Activated T-helper 2 cell treated with anti-CD3 and anti-CD28 coated beads, Interferon-gamma antibody, Interleukin-2, Interleukin-4, amounts not matched to agents 10 μg/mL and 5 μg/mL and 100 μg/mL, durations not matched to agents 14 hours and 24 hours and 36 hours (primary cell): ENCODE data around the gene SEL1L. TPM values are rescaled to one million over a fixed set of nuclear protein-coding genes. Genes with fewer than 3 reads are reported as not detected.

Source experiments
- DNase-seq: peaks from one replicate; pipeline ENCODE4 v3.0.0; 2021; ENCODE audit warnings: low spot score
- H3K27ac Mint-ChIP-seq: one replicate; pipeline ENCODE4 v1.8.0; 2021; ENCODE audit warnings: mixed read lengths
- H3K27me3 Mint-ChIP-seq: one replicate; pipeline ENCODE4 v1.8.0; 2021; ENCODE audit warnings: low read depth, mixed read lengths
- H3K36me3 Mint-ChIP-seq: one replicate; pipeline ENCODE4 v1.8.0; 2021; ENCODE audit warnings: low read depth, mixed read lengths
- H3K4me1 Mint-ChIP-seq: one replicate; pipeline ENCODE4 v1.8.0; 2021; ENCODE audit warnings: low read depth, mixed read lengths
- H3K4me3 Mint-ChIP-seq: one replicate; pipeline ENCODE4 v1.8.0; 2021; ENCODE audit warnings: low read depth, mild to moderate bottlenecking, moderate library complexity, mixed read lengths
- H3K9me3 Mint-ChIP-seq: one replicate; pipeline ENCODE4 v1.8.0; 2021; ENCODE audit warnings: mixed read lengths
- intact Hi-C: fragments of 100-400 bp; cut with micrococcal nuclease; formaldehyde crosslinking; loops from one replicate; pipeline ENCODE4 v1.15.1; 2023
- total RNA-seq: library from RNA; stranded (reverse); gene quantifications from 2 replicates; pipeline ENCODE4 v1.2.3, GENCODE V29; 2022

The SEL1L gene
- total RNA-seq: 51.7 and 52.6 TPM in 2 replicates

DNA sequence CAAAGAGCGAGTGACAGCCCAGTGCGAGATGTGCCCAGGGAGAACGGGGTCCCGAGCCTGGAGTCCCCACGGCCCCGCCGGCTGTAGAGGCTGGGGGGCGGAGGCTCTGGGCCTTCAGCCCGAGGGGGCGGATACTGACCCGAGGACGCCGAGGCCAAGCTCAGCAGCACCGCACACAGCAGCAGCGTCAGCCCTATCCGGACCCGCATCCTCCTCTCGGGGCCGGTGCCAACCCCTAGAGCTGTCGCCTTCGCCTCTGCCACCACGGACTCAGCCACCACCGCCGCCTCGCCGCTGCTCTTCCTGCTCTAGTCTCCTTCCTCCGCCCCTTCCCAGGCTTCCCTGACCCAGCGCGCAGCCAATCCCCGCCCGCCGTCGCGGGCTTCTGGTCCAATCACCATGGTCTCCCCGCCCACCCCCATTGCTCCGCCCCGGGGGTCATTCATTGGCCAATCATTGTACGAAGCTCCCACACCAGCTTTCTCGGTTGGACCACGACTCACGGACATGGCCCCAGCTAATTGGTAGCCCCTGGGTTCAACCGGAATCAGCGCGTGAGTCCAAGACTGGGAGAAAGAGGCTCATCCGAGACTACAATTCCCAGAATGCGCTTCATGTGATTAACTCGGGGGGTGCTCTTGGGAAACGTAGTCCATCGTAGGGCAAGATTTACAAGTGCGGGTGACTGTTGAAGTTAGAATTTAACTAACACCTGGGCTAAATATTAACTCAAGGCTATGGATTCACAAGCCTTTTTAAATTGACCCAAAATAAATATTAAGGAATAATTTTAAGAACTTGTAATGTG, at the start of gene SEL1L:
TSS of gene SEL1L (minus strand) at position 318 of the 808 bp plus-strand sequence. CDS start at position 209, 109 bp downstream.
- peak within 1 kb of the TSS; percentile 93 for H3K4me3 Mint-ChIP-seq
- H3K27ac Mint-ChIP-seq: peak within 1 kb of the TSS; percentile 83
- H3K4me1 Mint-ChIP-seq: peaks cover 36% of the 10 kb centered on the region
- DNase-seq: peak; percentile 99
- H3K27me3 Mint-ChIP-seq: no peaks in the 10 kb centered on the region
- intact Hi-C loops: loop anchor here (1.0 to 5.0 kb wide), 5 partner anchors 15 to 591 kb away; partner anchors contain the start of gene CEP128
- H3K36me3 Mint-ChIP-seq: no peaks in the 10 kb centered on the region
- H3K9me3 Mint-ChIP-seq: peaks cover 6% of the 10 kb centered on the region

DNA sequence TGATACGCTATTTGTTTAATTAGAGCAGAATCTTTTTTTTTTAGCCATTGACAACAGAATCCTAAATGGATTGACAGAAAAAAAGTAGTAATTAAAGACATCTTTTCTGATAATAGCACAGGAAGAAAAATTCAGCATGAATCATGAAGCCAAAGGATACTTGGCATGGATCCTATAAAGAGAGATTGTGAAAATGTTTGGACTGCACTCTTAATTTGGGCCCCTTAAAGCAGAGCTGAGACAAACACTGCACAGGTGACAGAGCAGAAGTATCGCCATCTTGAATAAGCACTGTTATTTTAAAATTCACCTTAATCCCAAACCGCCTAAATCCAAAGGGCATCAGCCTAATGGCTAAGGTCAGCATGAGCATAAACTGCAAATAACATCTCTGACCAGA, 48.8 kb upstream of the SEL1L start:
- intact Hi-C loops: no loop called here
- no peaks in the 10 kb centered on the region for H3K27me3 Mint-ChIP-seq
- no peaks in the 10 kb centered on the region for H3K36me3 Mint-ChIP-seq
- H3K4me1 Mint-ChIP-seq: no peaks in the 10 kb centered on the region
- no peak overlapping the region for H3K27ac Mint-ChIP-seq
- DNase-seq: no peak
- H3K4me3 Mint-ChIP-seq: no peak overlapping the region
- H3K9me3 Mint-ChIP-seq: peaks cover 9% of the 10 kb centered on the region

DNA sequence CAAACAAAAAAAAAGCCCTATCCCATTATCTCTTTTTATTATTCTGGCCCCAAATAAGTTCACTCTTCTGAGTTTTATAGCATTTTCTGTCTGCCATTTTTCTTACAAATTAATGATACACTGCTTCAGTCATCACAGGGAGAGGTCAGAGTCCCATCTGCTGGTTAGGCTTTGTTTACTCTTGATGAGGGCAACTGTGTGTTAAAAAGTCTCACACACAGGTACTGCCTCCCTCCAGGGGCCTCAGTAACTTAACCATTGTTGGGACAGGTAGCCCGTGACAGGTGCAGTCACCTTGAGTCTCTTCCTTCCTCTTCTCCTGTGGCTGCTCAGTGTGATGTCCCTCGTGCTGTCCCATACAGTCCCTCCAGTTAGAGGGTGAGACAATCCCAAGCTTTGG, 45.5 kb upstream of the SEL1L start:
- intact Hi-C loops: no loop called here
- Mint-ChIP-seq H3K36me3 (no peaks in the 10 kb centered on the region), H3K27ac (no peak overlapping the region), H3K9me3 (peaks cover 9% of the 10 kb centered on the region), H3K27me3 (peaks cover 2% of the 10 kb centered on the region), H3K4me3 (no peak overlapping the region), H3K4me1 (no peaks in the 10 kb centered on the region)
- no peak for DNase-seq

DNA sequence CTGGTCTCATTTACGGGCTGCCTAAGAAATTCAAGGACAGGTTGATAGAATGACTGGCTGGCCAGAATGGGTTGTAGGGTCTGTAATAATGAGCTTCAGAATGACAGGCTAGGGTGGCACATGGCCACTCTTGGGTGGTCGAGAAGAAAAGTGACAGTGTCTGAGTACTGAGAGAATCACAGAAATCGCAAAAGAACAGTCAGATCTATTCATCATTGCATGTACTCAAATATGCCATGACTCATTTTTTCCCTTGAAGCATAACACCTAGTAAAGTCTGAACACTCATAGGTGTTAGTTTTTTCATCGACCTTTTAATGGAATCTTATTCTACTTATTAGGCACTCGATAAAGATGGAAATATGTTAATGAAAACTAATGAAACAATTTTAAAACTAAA, 37.8 kb upstream of the SEL1L start:
- peaks cover 11% of the 10 kb centered on the region for H3K27me3 Mint-ChIP-seq
- no peak for DNase-seq
- no peaks in the 10 kb centered on the region for H3K4me1 Mint-ChIP-seq
- no peak overlapping the region for H3K4me3 Mint-ChIP-seq
- no peaks in the 10 kb centered on the region for H3K36me3 Mint-ChIP-seq
- no peaks in the 10 kb centered on the region for H3K9me3 Mint-ChIP-seq
- intact Hi-C loops: no loop called here
- H3K27ac Mint-ChIP-seq: no peak overlapping the region

DNA sequence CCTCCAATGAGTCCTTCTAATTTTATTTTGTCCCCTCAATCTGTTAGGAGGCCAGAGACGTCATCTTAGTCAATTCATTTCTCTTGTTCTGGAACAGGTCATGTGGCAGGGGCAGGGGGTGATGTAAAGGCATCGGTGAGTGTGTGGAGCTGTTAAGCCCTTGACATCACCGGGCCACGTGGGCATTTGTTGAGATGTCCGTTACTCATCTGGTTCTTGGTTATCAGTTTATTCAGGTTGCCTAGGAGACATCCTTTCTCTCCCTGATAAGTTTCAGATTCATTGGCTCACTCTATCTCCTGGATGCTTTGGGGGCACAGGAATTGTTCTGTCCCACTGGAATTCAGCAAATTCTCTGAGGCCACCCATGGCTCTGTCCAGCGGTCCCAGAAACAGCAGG, 33.6 kb upstream of the SEL1L start:
- Mint-ChIP-seq H3K36me3 (no peaks in the 10 kb centered on the region), H3K27ac (no peak overlapping the region), H3K4me3 (no peak overlapping the region), H3K4me1 (no peaks in the 10 kb centered on the region), H3K9me3 (no peaks in the 10 kb centered on the region), H3K27me3 (peaks cover 11% of the 10 kb centered on the region)
- intact Hi-C loops: no loop called here
- no peak for DNase-seq

DNA sequence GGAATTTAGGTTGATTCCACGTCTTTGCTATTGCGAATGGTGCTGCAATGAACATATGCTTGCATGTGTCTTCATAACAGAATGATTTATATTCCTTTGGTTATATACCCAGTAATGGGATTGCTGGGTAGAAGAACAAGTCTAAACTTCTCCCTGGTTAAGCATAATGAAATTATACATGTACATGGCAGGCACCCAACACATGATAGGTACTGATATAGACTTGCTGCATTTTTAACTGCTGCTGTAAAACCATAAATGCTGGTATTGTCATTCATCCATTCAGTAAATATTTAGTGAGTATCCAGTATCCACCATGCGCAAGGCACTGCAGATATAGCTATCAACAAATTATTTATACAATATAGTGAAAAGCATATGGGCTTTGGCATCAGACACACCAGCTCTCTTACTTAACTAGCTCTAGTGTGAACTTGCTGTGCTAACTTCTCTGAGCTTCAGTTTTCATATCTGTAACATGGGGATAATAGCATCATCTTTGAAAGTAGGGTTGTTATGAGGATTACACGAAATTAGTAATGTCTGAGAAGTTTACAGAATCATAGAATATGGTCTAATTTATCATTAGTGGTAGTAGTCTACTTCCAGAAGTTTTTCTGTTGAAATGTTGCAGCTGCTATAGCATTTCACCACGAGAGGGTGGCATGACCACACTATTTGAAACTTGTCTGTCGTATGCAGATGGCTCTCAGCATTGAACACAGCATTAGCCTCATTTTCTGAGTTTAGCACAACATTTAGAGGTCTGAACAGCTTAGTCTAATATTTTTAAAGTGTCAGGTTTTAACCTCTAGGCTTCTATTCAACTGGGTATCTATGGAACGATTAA, 32.0 kb upstream of the SEL1L start:
- Mint-ChIP-seq H3K27ac (no peak overlapping the region), H3K9me3 (no peaks in the 10 kb centered on the region), H3K36me3 (no peaks in the 10 kb centered on the region), H3K4me1 (no peaks in the 10 kb centered on the region), H3K27me3 (peaks cover 8% of the 10 kb centered on the region), H3K4me3 (no peak overlapping the region)
- intact Hi-C loops: no loop called here
- no peak for DNase-seq

DNA sequence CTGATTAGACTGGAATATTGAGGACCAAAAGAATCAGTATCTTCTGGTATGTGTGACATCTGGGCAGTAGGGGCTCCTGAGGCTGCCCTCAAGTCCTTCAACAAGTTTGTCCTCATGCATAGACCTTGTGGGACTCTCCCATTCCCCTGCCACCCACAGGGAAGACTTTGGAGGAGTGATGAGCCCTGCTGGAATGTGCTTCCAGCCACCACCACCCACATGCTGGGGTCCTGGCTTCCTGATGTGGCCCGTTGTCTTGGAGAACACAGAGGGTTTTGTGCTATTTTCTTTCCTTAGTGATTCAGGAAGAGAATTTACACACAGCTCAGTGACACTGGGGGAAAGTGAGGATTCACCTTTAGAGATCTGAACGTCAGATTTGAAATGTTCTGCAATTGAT, 29.2 kb upstream of the SEL1L start:
- no peak overlapping the region for H3K4me3 Mint-ChIP-seq
- H3K4me1 Mint-ChIP-seq: no peaks in the 10 kb centered on the region
- no peaks in the 10 kb centered on the region for H3K36me3 Mint-ChIP-seq
- peaks cover 4% of the 10 kb centered on the region for H3K27me3 Mint-ChIP-seq
- intact Hi-C loops: no loop called here
- H3K27ac Mint-ChIP-seq: no peak overlapping the region
- H3K9me3 Mint-ChIP-seq: no peaks in the 10 kb centered on the region
- DNase-seq: no peak

DNA sequence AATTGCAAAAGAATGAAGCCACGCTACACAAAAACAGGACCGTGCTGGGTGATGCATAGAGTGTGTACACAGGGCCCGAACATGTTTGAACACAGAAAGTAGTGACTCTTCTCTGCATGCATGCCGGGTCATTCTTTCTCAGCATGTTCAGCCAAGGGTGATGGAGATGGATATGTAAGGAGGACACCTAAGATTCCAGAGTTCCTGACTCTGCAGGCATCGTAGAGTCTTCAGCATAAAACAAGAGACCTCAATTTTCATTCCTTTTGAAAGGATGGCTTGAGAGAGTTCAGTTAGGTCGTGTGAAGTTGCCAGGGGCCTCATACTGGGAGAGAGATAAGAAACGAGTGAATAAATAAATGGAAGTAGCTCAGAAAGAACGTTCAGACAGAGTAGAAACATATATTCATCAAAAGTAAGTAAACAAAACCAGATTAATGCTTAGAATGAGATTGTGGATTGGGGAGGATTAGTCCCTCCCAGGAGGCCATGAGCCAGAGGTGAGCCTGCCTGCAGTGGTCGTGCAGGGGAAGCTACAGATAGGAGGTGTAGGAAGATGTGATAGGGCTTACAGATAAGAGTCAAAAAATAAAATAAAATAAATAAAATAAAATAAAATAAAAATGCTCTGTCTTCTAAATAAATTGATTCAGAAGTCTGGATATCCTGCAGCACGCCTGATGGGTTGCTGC, 27.6 kb upstream of the SEL1L start:
- H3K27me3 Mint-ChIP-seq: peaks cover 4% of the 10 kb centered on the region
- H3K4me3 Mint-ChIP-seq: no peak overlapping the region
- DNase-seq: no peak
- intact Hi-C loops: no loop called here
- H3K36me3 Mint-ChIP-seq: no peaks in the 10 kb centered on the region
- no peaks in the 10 kb centered on the region for H3K9me3 Mint-ChIP-seq
- no peak overlapping the region for H3K27ac Mint-ChIP-seq
- no peaks in the 10 kb centered on the region for H3K4me1 Mint-ChIP-seq

DNA sequence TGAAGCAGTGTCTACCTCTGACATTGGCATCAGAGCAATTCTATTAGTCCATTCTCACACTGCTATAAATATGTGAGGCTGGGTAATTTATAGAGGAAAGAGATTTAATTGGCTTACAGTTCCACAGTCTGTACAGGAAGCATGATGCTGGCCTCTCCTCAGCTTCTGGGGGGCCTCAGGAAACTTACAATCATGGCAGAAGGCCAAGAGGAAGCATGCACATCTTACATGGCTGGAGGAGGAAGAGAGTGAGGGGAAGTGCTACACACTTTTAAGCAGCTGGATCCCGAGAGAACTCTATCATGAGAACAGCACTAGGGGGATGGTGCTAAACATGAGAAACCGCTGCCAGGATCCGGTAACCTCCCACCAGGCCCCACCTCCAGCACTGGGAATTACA, 25.7 kb upstream of the SEL1L start:
- peaks cover 4% of the 10 kb centered on the region for H3K27me3 Mint-ChIP-seq
- no peak for DNase-seq
- H3K4me3 Mint-ChIP-seq: no peak overlapping the region
- no peak overlapping the region for H3K27ac Mint-ChIP-seq
- no peaks in the 10 kb centered on the region for H3K9me3 Mint-ChIP-seq
- H3K4me1 Mint-ChIP-seq: no peaks in the 10 kb centered on the region
- H3K36me3 Mint-ChIP-seq: no peaks in the 10 kb centered on the region
- intact Hi-C loops: no loop called here

DNA sequence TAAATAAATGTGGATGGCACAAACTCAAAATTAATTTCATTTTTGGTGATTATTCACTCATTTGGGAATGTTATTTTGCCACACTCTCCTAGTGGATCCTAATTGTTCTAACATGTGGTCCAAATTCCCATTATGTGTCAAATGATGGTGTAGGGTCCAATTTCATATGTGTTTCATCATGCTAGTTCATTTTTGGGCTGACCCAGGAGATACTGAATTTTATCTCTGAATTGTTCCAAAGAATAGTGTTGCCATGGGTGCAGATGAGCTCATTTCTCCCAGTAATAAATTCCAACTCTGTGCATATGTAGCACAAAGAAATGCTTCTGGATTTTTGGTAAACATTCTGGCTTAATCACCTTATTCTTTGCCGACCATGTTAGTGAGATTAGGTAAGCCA, 23.5 kb upstream of the SEL1L start:
- Mint-ChIP-seq H3K9me3 (no peaks in the 10 kb centered on the region), H3K36me3 (no peaks in the 10 kb centered on the region), H3K4me3 (no peak overlapping the region), H3K27me3 (peaks cover 4% of the 10 kb centered on the region), H3K27ac (no peak overlapping the region), H3K4me1 (no peaks in the 10 kb centered on the region)
- intact Hi-C loops: no loop called here
- DNase-seq: no peak

DNA sequence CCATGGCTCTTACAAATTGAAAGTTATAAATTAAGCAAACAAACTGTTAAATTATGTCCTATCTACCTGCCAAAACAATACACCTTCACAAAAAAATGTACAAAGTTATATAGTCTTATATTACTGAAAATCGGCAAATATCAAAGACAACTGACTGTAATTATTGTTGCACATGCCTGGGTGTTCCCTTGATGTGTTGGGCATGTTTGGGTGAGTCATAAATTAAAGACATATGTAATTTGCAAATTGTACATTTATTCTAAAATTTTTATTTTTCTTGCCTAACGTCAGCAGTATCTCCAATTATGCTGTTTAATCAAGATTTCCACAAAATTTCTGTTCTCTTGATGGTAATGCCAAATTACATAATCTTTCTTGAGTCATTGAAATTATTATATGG, 22.0 kb upstream of the SEL1L start:
- no peak overlapping the region for H3K27ac Mint-ChIP-seq
- H3K27me3 Mint-ChIP-seq: peaks cover 4% of the 10 kb centered on the region
- peaks cover 5% of the 10 kb centered on the region for H3K4me1 Mint-ChIP-seq
- H3K4me3 Mint-ChIP-seq: no peak overlapping the region
- H3K9me3 Mint-ChIP-seq: no peaks in the 10 kb centered on the region
- intact Hi-C loops: no loop called here
- DNase-seq: no peak
- H3K36me3 Mint-ChIP-seq: no peaks in the 10 kb centered on the region

DNA sequence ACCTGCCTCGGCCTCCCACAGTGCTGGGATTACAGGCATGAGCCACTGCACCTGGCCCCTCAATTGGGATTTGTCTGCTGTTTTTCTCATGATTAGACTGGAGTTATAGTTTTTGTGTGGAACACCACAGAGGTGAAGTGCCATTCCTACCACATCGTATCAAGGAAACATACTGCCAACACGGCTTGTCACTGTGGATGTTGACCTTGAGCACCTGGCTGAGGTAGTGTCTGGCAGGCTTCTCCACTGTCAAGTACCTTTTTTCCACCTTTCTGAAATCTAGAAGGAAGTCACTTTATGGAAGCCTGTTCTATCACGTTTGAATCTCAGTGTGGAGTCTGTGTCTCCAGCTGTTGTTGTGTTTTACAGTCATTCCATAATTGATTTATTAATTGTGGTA, 21.4 kb upstream of the SEL1L start:
- no peaks in the 10 kb centered on the region for H3K9me3 Mint-ChIP-seq
- no peaks in the 10 kb centered on the region for H3K36me3 Mint-ChIP-seq
- peaks cover 10% of the 10 kb centered on the region for H3K4me1 Mint-ChIP-seq
- H3K27ac Mint-ChIP-seq: no peak overlapping the region
- intact Hi-C loops: no loop called here
- no peak overlapping the region for H3K4me3 Mint-ChIP-seq
- DNase-seq: no peak
- peaks cover 4% of the 10 kb centered on the region for H3K27me3 Mint-ChIP-seq

DNA sequence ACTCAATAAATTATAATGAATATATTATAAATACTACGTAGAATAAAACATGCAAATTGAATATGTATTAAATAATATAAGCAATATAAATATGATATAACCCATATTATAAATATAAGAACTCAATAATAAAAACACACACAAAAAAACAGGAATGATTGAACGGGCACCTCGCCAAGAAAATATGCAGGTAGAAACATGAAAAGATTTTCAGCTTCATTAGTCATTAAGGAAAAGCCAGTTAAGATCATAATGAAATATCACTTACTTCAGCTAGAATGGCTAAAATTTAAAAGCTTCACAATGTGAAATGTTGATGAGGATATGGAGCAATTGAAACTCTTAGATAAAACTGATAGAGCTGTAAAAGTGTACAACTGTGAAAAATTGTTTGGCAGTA, 17.8 kb upstream of the SEL1L start:
- Mint-ChIP-seq H3K9me3 (peaks cover 23% of the 10 kb centered on the region), H3K36me3 (peaks cover 14% of the 10 kb centered on the region), H3K27ac (no peak overlapping the region), H3K4me1 (peaks cover 24% of the 10 kb centered on the region), H3K4me3 (no peak overlapping the region), H3K27me3 (no peaks in the 10 kb centered on the region)
- no peak for DNase-seq
- intact Hi-C loops: no loop called here
